CD4-positive, alpha-beta memory T cell (primary cell): ENCODE results near the gene RFC3. TPM values are rescaled to one million over a fixed set of nuclear protein-coding genes. Genes with fewer than 3 reads are reported as not detected.
A peak's percentile ranks its signal among the peaks of the same experiment; 100 is the strongest.

Experiments
- CTCF ChIA-PET: fragments of 350-600 bp; sonication (Branson Sonifier 250); formaldehyde crosslinking; loops from one replicate; lab custom pipeline; 2021; ENCODE audit warnings: inconsistent platforms; ENCODE audit not compliant: partially characterized antibody; lab: Charles Lee
- POLR2A ChIA-PET: fragments of 350-600 bp; sonication (Branson Sonifier 250); formaldehyde crosslinking; loops from one replicate; lab custom pipeline; 2021; ENCODE audit not compliant: partially characterized antibody; lab: Charles Lee
- DNase-seq, 5 donors: peaks; one replicate each; pipeline versions ENCODE4 v3.0.0 to v3.0.0-alpha.2; 2020 to 2022; ENCODE audit warnings: mixed read lengths in 1 of 5
- H3K27ac ChIP-seq: one replicate; pipeline ENCODE4 v1.7.0; 2013; ENCODE audit warnings: low read depth, low read length
- H3K27me3 ChIP-seq: 2 replicates; pipeline ENCODE4 v1.7.0; 2013; ENCODE audit warnings: mild to moderate bottlenecking, low read length, moderate library complexity; ENCODE audit not compliant: insufficient read depth
- H3K36me3 ChIP-seq: 2 replicates; pipeline ENCODE4 v1.7.0; 2013; ENCODE audit warnings: mild to moderate bottlenecking, low read length, moderate library complexity; ENCODE audit not compliant: insufficient read depth
- H3K4me1 ChIP-seq: 2 replicates; pipeline ENCODE4 v1.7.0; 2013; ENCODE audit warnings: mild to moderate bottlenecking, low read length, moderate library complexity; ENCODE audit not compliant: insufficient read depth
- H3K4me3 ChIP-seq, 2 donors: one replicate each; pipeline ENCODE4 v1.7.0; 2013; ENCODE audit warnings: low read length in 2 of 2, mild to moderate bottlenecking in 1 of 2
- H3K9me3 ChIP-seq, 2 donors: one replicate each; pipeline ENCODE4 v1.7.0; 2013; ENCODE audit warnings: low read length in 2 of 2, control low read depth in 1 of 2; ENCODE audit not compliant: control insufficient read depth in 1 of 2
- H3K27ac Mint-ChIP-seq, 7 donors: one replicate each; pipeline ENCODE4 v1.8.0; 2020 to 2021; ENCODE audit warnings: mixed read lengths in 7 of 7, mild to moderate bottlenecking in 6 of 7, inconsistent platforms in 3 of 7, moderate library complexity in 3 of 7
- H3K27me3 Mint-ChIP-seq, 2 donors: one replicate each; pipeline ENCODE4 v1.8.0; 2020 to 2021; ENCODE audit warnings: mixed read lengths in 2 of 2
- H3K36me3 Mint-ChIP-seq, 2 donors: one replicate each; pipeline ENCODE4 v1.8.0; 2020 to 2021; ENCODE audit warnings: mixed read lengths in 2 of 2, inconsistent platforms in 1 of 2, mild to moderate bottlenecking in 1 of 2
- H3K4me1 Mint-ChIP-seq, 4 donors: one replicate each; pipeline ENCODE4 v1.8.0; 2020 to 2021; ENCODE audit warnings: mixed read lengths in 4 of 4, mild to moderate bottlenecking in 1 of 4
- H3K4me3 Mint-ChIP-seq, 8 donors: one replicate each; pipeline ENCODE4 v1.8.0; 2020 to 2021; ENCODE audit warnings: mixed read lengths in 8 of 8, mild to moderate bottlenecking in 7 of 8, moderate library complexity in 6 of 8, inconsistent platforms in 3 of 8
- H3K9me3 Mint-ChIP-seq, 8 donors: one replicate each; pipeline ENCODE4 v1.8.0; 2020 to 2021; ENCODE audit warnings: mixed read lengths in 8 of 8, mild to moderate bottlenecking in 5 of 8, inconsistent platforms in 3 of 8, moderate library complexity in 1 of 8
- intact Hi-C: fragments of 100-400 bp; cut with micrococcal nuclease; formaldehyde crosslinking; loops from one replicate; pipeline ENCODE4 v1.15.1; 2023
- polyA plus RNA-seq, 2 donors: library from polyadenylated mRNA; unstranded; fragments of 300-500 nt; fragmentation: Illumina TruSeq; gene quantifications; one replicate each; pipeline ENCODE4 v1.2.3, GENCODE V29; 2021
- total RNA-seq, 2 experiments: library from RNA; stranded (reverse); gene quantifications; one replicate each; pipeline ENCODE4 v1.2.3, GENCODE V29; 2021

Gene RFC3
- total and polyA plus RNA-seq, 4 experiments from 2014 or later, result 4.1 to 5.1 (median 4.9) TPM

- POLR2A ChIA-PET, result no interaction called here
- H3K27me3 ChIP-seq, result no peaks in the 10 kb centered on the region
- peaks cover 3% of the 10 kb centered on the region for H3K36me3 ChIP-seq
- Mint-ChIP-seq H3K9me3 (no peaks in the 10 kb centered on the region), H3K4me1 (no peaks in the 10 kb centered on the region), H3K36me3 (peaks cover 56 to 58% of the 10 kb centered on the region in 2 donors), H3K27me3 (no peaks in the 10 kb centered on the region), H3K4me3 (no peak overlapping the region), H3K27ac (no peak overlapping the region)
- no peak for DNase-seq
- intact Hi-C loops, result no loop called here
- CTCF ChIA-PET, result no interaction called here
- H3K27ac ChIP-seq, result no peak overlapping the region
- no peak overlapping the region for H3K4me3 ChIP-seq
- H3K9me3 ChIP-seq, result no peaks in the 10 kb centered on the region
- H3K4me1 ChIP-seq, result no peaks in the 10 kb centered on the region
These were observed 14.9 kb downstream of the RFC3 start for GRCh38 chr13:33832872-33833271.

DNA sequence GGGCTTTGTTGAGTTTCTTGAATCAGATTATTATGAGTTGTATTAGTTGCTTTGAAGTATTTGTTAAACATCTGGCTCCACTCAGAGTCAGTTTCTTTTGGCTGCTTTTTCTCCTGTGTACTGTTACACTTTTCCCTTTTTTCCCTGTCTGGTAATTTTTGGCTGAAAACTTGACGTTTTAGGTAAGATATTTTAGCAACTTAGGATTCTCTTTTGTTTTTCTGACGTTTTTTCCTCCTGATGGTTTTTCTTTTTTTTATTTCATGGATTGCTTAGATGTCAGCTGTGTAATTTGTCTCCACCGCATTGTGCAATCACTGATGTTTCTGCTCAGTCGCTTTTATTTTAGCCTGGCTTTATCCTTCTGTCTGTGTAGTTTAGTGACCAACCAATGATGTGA, 20.7 kb downstream of the RFC3 start:
- Histone ChIP-seq H3K36me3 (no peaks in the 10 kb centered on the region), H3K9me3 (no peaks in the 10 kb centered on the region), H3K27me3 (no peaks in the 10 kb centered on the region), H3K4me1 (no peaks in the 10 kb centered on the region), H3K27ac (no peak overlapping the region), H3K4me3 (no peak overlapping the region)
- Mint-ChIP-seq H3K4me1 (no peaks in the 10 kb centered on the region), H3K27me3 (no peaks in the 10 kb centered on the region), H3K27ac (no peak overlapping the region), H3K4me3 (no peak overlapping the region), H3K9me3 (no peaks in the 10 kb centered on the region), H3K36me3 (peaks cover 38 to 50% of the 10 kb centered on the region in 2 donors)
- DNase-seq, result no peak
- POLR2A ChIA-PET, result no interaction called here
- CTCF ChIA-PET, result no interaction called here
- intact Hi-C loops, result no loop called here

GRCh38 chr13:33840402-33840801, 22.5 kb downstream of the RFC3 start:
- intact Hi-C loops, result no loop called here
- Mint-ChIP-seq H3K36me3 (peaks cover 21 to 54% of the 10 kb centered on the region in 2 donors), H3K4me3 (no peak overlapping the region), H3K27ac (peak overlapping the region in 1 of 7 donors; percentile 4), H3K27me3 (no peaks in the 10 kb centered on the region), H3K9me3 (no peaks in the 10 kb centered on the region), H3K4me1 (no peaks in the 10 kb centered on the region)
- H3K4me3 ChIP-seq, result no peak overlapping the region
- H3K4me1 ChIP-seq, result no peaks in the 10 kb centered on the region
- no peaks in the 10 kb centered on the region for H3K27me3 ChIP-seq
- DNase-seq, result no peak
- ChIA-PET CTCF (no interaction called here), POLR2A (no interaction called here)
- no peaks in the 10 kb centered on the region for H3K9me3 ChIP-seq
- H3K36me3 ChIP-seq, result no peaks in the 10 kb centered on the region
- H3K27ac ChIP-seq, result no peak overlapping the region

DNA sequence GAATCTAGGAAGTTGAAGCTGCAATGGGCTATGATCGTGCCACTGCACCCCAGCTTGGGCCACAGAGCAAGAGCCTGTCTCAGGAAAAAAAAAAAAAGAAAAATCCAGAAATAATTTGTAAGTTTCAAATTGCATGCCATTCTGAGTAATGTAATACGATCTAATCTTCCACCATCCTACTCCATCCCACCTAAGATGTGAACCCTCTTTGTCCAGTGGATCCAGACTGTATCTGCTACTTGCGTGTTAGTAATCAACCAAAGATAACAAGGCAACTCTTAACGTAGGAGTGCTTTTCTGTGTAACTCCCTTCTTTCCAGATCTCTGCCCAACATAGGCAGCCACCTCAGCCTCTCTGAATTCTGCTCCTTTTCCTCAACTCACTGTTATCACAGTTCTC, 24.3 kb downstream of the RFC3 start:
- Histone ChIP-seq H3K4me3 (no peak overlapping the region), H3K36me3 (no peaks in the 10 kb centered on the region), H3K4me1 (no peaks in the 10 kb centered on the region), H3K9me3 (no peaks in the 10 kb centered on the region), H3K27ac (no peak overlapping the region), H3K27me3 (no peaks in the 10 kb centered on the region)
- Mint-ChIP-seq H3K36me3 (peaks cover 15 to 49% of the 10 kb centered on the region in 2 donors), H3K27me3 (no peaks in the 10 kb centered on the region), H3K4me1 (no peaks in the 10 kb centered on the region), H3K27ac (no peak overlapping the region), H3K9me3 (no peaks in the 10 kb centered on the region), H3K4me3 (no peak overlapping the region)
- no peak for DNase-seq
- intact Hi-C loops, result no loop called here
- POLR2A ChIA-PET, result no interaction called here
- CTCF ChIA-PET, result no interaction called here

- Histone ChIP-seq H3K9me3 (no peaks in the 10 kb centered on the region), H3K27me3 (no peaks in the 10 kb centered on the region), H3K36me3 (no peaks in the 10 kb centered on the region), H3K4me1 (no peaks in the 10 kb centered on the region), H3K27ac (no peak overlapping the region), H3K4me3 (no peak overlapping the region)
- no peak for DNase-seq
- ChIA-PET CTCF (no interaction called here), POLR2A (no interaction called here)
- H3K27me3 Mint-ChIP-seq, result no peaks in the 10 kb centered on the region
- H3K4me1 Mint-ChIP-seq, result no peaks in the 10 kb centered on the region
- no peak overlapping the region for H3K4me3 Mint-ChIP-seq
- no peak overlapping the region for H3K27ac Mint-ChIP-seq
- intact Hi-C loops, result no loop called here
- no peaks in the 10 kb centered on the region for H3K9me3 Mint-ChIP-seq
- peaks cover 15 to 53% of the 10 kb centered on the region in 2 donors for H3K36me3 Mint-ChIP-seq
These were observed 25.0 kb downstream of the RFC3 start for GRCh38 chr13:33842986-33843385.

- Mint-ChIP-seq H3K4me1 (no peaks in the 10 kb centered on the region), H3K9me3 (no peaks in the 10 kb centered on the region), H3K27me3 (no peaks in the 10 kb centered on the region), H3K4me3 (no peak overlapping the region), H3K36me3 (peaks cover 8 to 51% of the 10 kb centered on the region in 2 donors), H3K27ac (no peak overlapping the region)
- H3K27ac ChIP-seq, result no peak overlapping the region
- ChIA-PET CTCF (no interaction called here), POLR2A (no interaction called here)
- H3K27me3 ChIP-seq, result no peaks in the 10 kb centered on the region
- no peaks in the 10 kb centered on the region for H3K4me1 ChIP-seq
- no peak overlapping the region for H3K4me3 ChIP-seq
- no peaks in the 10 kb centered on the region for H3K36me3 ChIP-seq
- intact Hi-C loops, result loop anchor here (1.0 kb wide), 1 partner anchor 28 kb away; no protein-coding TSS in a partner anchor
- H3K9me3 ChIP-seq, result no peaks in the 10 kb centered on the region
- no peak for DNase-seq
These were observed 27.8 kb downstream of the RFC3 start for GRCh38 chr13:33845572-33846302.

DNA sequence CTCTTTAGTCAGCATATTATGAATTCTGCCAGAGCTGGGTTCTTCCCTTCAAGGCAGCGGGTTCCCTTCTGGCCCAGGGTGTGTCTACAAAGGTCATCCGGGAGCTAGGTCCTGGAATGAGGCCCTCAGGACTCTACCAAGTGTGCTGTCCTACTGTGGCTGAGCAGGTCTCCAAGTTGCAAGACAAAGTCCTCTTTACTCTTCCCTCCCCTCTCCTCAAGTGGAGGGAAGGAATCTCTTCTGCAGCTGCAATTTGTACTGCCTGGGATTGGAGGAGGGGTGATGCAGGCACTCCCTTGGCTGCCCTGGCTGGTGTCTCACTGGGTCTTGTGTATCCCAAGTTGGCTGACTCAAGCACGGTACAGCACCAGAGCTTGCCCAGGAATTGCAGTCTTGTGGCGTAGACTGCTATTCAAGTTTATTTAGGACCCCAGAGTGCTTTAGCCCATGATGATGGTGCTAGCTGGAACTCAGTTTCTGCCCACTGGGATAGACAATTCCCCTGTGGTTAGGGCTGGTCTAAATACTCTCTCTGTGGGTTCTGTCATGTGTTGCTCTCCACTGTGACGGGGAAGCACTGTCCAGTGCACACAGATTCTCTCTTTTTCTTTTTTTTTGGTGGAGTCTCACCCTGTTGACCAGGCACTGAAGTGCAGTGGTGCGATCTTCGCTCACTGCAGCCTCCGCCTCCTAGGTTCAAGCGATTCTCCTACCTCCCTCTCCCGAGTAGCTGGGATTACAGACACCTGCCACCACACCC, 28.5 kb downstream of the RFC3 start:
- CTCF ChIA-PET, result no interaction called here
- intact Hi-C loops, result no loop called here
- peaks cover 8 to 51% of the 10 kb centered on the region in 2 donors for H3K36me3 Mint-ChIP-seq

More for the DNA sequence above, 28.5 kb downstream of the RFC3 start:
- no peak overlapping the region for H3K4me3 ChIP-seq
- H3K4me1 ChIP-seq, result no peaks in the 10 kb centered on the region
- Mint-ChIP-seq H3K4me3 (no peak overlapping the region), H3K27me3 (no peaks in the 10 kb centered on the region), H3K9me3 (no peaks in the 10 kb centered on the region), H3K27ac (no peak overlapping the region), H3K4me1 (no peaks in the 10 kb centered on the region)
- H3K36me3 ChIP-seq, result no peaks in the 10 kb centered on the region
- no peak overlapping the region for H3K27ac ChIP-seq
- DNase-seq, result no peak
- H3K9me3 ChIP-seq, result no peaks in the 10 kb centered on the region
- no peaks in the 10 kb centered on the region for H3K27me3 ChIP-seq
- POLR2A ChIA-PET, result no interaction called here
